Activated CD8-positive, alpha-beta memory T cell treated with anti-CD3 and anti-CD28 coated beads, Interleukin-2, amount 10 ng/mL, durations not matched to agents 7 days and 5 days (primary cell): Measurements from ENCODE around the gene TRIM31. TPM values are rescaled to one million over a fixed set of nuclear protein-coding genes. Genes with fewer than 3 reads are reported as not detected.

Source experiments
- ATAC-seq: fragments of 150-1000 bp; cut with Tn5 transposase; one replicate; pipeline ENCODE4 v1.10.0; 2021; ENCODE audit warnings: moderate library complexity
- CTCF ChIA-PET: fragments of 350-600 bp; sonication (Branson Sonifier 250); formaldehyde crosslinking; loops from one replicate; lab custom pipeline; 2021; ENCODE audit warnings: antibody characterized with exemption; lab: Charles Lee
- DNase-seq: peaks from one replicate; pipeline ENCODE4 v3.0.0-alpha.2; 2020
- H3K27ac Mint-ChIP-seq: one replicate; pipeline ENCODE4 v1.8.0; 2021; ENCODE audit warnings: mild to moderate bottlenecking, mixed read lengths
- H3K27me3 Mint-ChIP-seq: one replicate; pipeline ENCODE4 v1.8.0; 2021; ENCODE audit warnings: mixed read lengths
- H3K36me3 Mint-ChIP-seq: one replicate; pipeline ENCODE4 v1.8.0; 2021; ENCODE audit warnings: mild to moderate bottlenecking, mixed read lengths
- H3K4me1 Mint-ChIP-seq: one replicate; pipeline ENCODE4 v1.8.0; 2021; ENCODE audit warnings: mixed read lengths
- H3K4me3 Mint-ChIP-seq: one replicate; pipeline ENCODE4 v1.8.0; 2021; ENCODE audit warnings: mild to moderate bottlenecking, moderate library complexity, mixed read lengths
- H3K9me3 Mint-ChIP-seq: one replicate; pipeline ENCODE4 v1.8.0; 2022; ENCODE audit warnings: low read depth, mixed read lengths
- total RNA-seq, 2 experiments: library from RNA; stranded (reverse); gene quantifications; one replicate each; pipeline ENCODE4 v1.2.3, GENCODE V29; 2021

Gene TRIM31
- total RNA-seq, 2 experiments from 2014 or later = not detected

DNA sequence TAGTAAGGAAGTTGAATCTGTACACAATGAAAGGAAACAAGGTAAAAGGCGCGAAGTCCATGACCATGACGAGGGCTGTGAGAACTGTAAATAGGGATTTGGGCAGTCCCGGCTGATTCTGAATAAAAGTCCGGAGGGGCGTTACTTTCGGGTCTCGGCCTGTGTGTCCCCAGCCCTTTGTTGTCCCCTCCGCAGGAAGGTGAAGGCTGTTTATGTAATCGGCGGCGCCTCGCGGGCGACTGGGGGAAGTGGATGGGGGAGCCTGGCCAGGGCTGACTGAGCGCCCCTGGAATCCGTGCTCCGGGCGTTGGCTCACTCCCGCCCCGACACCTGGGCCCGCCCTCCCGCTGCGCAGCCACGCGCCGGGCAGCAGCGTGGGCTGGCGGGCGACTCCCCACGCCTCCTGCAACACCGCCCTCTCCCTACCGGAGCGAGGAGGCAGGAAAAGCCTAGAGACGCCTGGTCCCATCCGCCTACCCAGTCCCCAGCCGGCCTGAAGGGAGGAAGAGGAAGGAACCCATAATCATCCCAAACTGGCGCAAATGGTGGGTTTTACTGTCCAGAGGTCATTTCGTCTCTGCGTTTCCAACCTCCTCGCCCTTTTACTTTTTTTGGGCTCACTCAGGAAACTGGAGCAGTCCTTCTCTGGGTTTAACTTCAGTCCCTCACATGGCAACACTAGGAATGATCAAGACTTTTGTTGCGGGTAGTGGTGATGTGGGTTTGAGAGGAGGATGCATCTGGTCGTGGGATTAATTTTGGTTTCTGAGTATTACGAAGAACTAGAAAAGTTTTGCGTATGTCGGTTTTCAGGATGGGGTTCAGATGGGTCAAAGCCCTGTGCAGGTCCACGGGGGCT is 12.1 kb downstream of the TRIM31 start:
- H3K27me3 Mint-ChIP-seq = peaks cover 76% of the 10 kb centered on the region
- ATAC-seq (peak; percentile 18), DNase-seq (no peak)
- H3K9me3 Mint-ChIP-seq = no peaks in the 10 kb centered on the region
- CTCF ChIA-PET = interaction anchor here (0.9 to 5.6 kb wide), 9 partner anchors 25 to 214 kb away, joined by 3 to 234 read pairs (median 4); partner anchors contain the start of genes POLR1H, PPP1R11, TRIM26 and TRIM40
- peaks cover 2% of the 10 kb centered on the region for H3K36me3 Mint-ChIP-seq
- H3K4me3 Mint-ChIP-seq = peak overlapping the region; percentile 60
- H3K4me1 Mint-ChIP-seq = peaks cover 37% of the 10 kb centered on the region
- H3K27ac Mint-ChIP-seq = no peak overlapping the region

DNA sequence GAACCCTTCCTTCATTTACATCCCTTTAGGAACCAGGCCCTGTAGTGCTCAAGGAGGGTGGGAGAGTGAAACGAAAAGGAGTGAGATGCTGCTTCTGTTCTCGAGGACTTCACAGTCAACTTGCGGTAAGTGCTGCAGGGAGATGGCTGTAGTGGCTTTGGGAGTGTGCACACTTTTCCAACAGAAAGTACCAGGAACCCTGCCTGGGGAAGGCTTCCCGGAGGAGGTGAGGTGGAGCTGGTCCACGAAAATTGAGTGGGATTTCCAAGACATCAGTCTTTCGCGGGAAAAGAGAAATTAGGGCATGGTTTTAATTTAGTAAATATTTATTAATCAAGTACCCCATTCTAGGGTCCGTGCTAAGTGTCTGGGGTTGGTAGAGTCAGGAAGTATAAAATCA is 12.7 kb downstream of the TRIM31 start:
- Mint-ChIP-seq H3K4me1 (peaks cover 37% of the 10 kb centered on the region), H3K9me3 (no peaks in the 10 kb centered on the region), H3K4me3 (peak overlapping the region; percentile 13), H3K36me3 (peaks cover 2% of the 10 kb centered on the region), H3K27ac (no peak overlapping the region), H3K27me3 (peaks cover 81% of the 10 kb centered on the region)
- CTCF ChIA-PET = no interaction called here
- DNase-seq (no peak), ATAC-seq (no peak)

GRCh38 chr6:30097902-30098768 is 14.8 kb downstream of the TRIM31 start:
- no peak overlapping the region for H3K4me3 Mint-ChIP-seq
- ATAC-seq = no peak
- H3K27me3 Mint-ChIP-seq = peaks cover 82% of the 10 kb centered on the region
- H3K4me1 Mint-ChIP-seq = peaks cover 31% of the 10 kb centered on the region
- CTCF ChIA-PET = interaction anchor here (0.9 to 2.7 kb wide), 2 partner anchors 33 to 37 kb away, joined by 4 to 11 read pairs; no protein-coding TSS in a partner anchor
- no peak overlapping the region for H3K27ac Mint-ChIP-seq
- peaks cover 2% of the 10 kb centered on the region for H3K36me3 Mint-ChIP-seq
- no peak for DNase-seq
- H3K9me3 Mint-ChIP-seq = no peaks in the 10 kb centered on the region

DNA sequence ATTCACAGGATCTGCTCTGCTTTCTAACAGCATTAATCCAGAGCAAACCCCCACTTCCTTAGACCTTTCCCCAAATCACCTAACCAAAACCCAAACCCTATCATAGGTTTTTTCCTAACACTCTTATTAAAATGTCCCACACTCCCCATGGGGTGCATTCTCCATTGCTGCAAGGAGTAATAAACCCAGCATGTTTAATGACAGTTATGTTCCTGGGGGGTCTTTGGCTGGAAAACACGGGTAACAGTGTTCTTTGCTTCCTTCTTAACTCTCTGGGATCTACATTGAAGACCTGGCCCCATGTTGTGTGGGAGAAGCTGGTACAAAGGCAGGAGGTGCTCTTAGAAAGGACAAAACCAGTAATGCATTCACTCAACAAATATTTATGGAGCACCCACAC is 16.1 kb downstream of the TRIM31 start:
- CTCF ChIA-PET = interaction anchor here (0.8 to 2.7 kb wide), 2 partner anchors 34 to 73 kb away, joined by 3 to 11 read pairs; no protein-coding TSS in a partner anchor
- Mint-ChIP-seq H3K27me3 (peaks cover 90% of the 10 kb centered on the region), H3K4me3 (no peak overlapping the region), H3K27ac (no peak overlapping the region), H3K36me3 (peaks cover 3% of the 10 kb centered on the region), H3K4me1 (peaks cover 23% of the 10 kb centered on the region), H3K9me3 (no peaks in the 10 kb centered on the region)
- DNase-seq (no peak), ATAC-seq (no peak)

DNA sequence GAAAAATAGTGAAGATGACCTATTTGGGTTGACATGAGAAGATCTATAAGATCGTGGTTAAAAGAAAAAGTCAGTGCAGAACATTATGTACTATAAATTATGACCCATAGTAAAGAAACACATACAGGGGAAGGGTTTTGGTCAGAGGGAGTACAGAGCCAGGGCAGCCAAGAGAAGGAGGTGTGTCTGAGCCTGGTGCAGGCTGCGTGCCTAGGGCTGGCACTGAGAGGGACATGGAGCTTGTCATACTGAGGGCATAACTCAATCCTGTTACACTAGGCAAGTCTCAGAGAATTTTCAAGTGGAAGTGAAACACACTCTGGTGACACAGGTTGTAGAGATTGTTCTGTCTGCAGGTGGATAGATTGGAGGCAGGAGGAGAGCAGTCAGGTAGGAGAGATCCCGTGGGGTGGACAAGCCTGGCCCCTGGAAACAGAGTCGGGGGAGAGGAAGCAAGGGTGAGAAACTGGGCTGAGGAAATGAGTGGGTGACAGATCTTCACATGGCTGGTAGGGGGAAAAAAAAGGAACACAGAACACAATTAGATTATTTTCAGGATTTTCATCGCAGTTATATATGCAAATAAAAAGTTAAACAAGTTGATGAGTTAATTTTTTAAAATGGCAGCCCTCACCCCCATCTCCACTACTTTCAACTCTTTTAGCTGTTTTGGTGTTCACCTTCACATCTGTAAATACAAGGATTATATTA is 18.8 kb downstream of the TRIM31 start:
- Mint-ChIP-seq H3K36me3 (peaks cover 3% of the 10 kb centered on the region), H3K27me3 (peaks cover 88% of the 10 kb centered on the region), H3K4me1 (peaks cover 3% of the 10 kb centered on the region), H3K9me3 (no peaks in the 10 kb centered on the region), H3K4me3 (no peak overlapping the region), H3K27ac (no peak overlapping the region)
- ATAC-seq (no peak), DNase-seq (no peak)
- CTCF ChIA-PET = interaction anchor here (2.3 kb wide), 1 partner anchor 9 kb away, joined by 10 read pairs; no protein-coding TSS in a partner anchor

DNA sequence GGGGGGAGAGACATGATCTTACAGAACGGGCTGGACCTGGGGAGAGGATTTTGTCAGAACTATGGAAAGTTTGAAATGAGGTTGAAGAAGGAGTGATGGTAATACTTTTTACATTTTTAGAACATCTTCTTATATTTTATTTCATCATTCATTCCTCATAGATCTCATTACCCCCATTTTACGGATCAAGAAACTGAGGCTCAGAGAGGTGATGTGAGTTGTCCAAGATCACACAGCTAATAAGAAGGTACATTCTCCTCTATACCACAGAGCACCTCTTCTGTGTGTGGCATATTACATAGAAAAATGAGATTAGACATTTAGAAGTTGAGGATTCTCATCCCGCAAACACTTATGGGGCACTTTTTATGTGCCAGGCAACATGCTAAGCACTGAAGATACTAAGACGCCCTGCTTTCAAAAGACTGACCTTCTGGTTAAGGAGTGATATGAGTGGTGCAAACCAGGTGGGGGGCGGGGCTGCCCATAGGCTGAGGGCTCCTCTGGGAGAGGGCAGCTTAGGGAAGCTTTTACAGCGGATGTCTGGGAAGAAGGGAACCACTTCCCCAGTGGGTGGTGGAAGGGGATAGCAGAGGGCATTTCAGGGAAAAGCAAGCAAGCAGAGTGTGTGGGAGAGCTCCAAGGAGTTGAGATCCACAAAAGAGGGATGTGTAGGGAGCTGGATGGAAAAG is 19.9 kb downstream of the TRIM31 start:
- Mint-ChIP-seq H3K27ac (no peak overlapping the region), H3K27me3 (peaks cover 81% of the 10 kb centered on the region), H3K4me3 (no peak overlapping the region), H3K9me3 (no peaks in the 10 kb centered on the region), H3K36me3 (peaks cover 3% of the 10 kb centered on the region), H3K4me1 (peaks cover 3% of the 10 kb centered on the region)
- CTCF ChIA-PET = interaction anchor here (0.7 to 2.3 kb wide), 2 partner anchors 10 to 405 kb away, joined by 3 to 10 read pairs; no protein-coding TSS in a partner anchor
- ATAC-seq (no peak), DNase-seq (no peak)

- peaks cover 80% of the 10 kb centered on the region for H3K27me3 Mint-ChIP-seq
- ATAC-seq = no peak
- peaks cover 1% of the 10 kb centered on the region for H3K36me3 Mint-ChIP-seq
- H3K27ac Mint-ChIP-seq = no peak overlapping the region
- DNase-seq = no peak
- no peak overlapping the region for H3K4me3 Mint-ChIP-seq
- CTCF ChIA-PET = interaction anchor here (0.7 to 2.9 kb wide), 3 partner anchors 11 to 404 kb away, joined by 3 to 12 read pairs (median 4); no protein-coding TSS in a partner anchor
- H3K9me3 Mint-ChIP-seq = no peaks in the 10 kb centered on the region
- no peaks in the 10 kb centered on the region for H3K4me1 Mint-ChIP-seq
These were observed 21.1 kb downstream of the TRIM31 start for GRCh38 chr6:30091577-30092381.

- H3K27me3 Mint-ChIP-seq = peaks cover 62% of the 10 kb centered on the region
These were observed 25.0 kb downstream of the TRIM31 start for GRCh38 chr6:30087876-30088275.

GRCh38 chr6:30077218-30077617 is 35.7 kb downstream of the TRIM31 start:
- Mint-ChIP-seq H3K36me3 (no peaks in the 10 kb centered on the region), H3K27me3 (peaks cover 75% of the 10 kb centered on the region), H3K4me3 (no peak overlapping the region), H3K9me3 (peaks cover 2% of the 10 kb centered on the region), H3K27ac (peak overlapping the region; percentile 9), H3K4me1 (peaks cover 32% of the 10 kb centered on the region)
- ATAC-seq = peak; percentile 54
- peak; percentile 66 for DNase-seq
- CTCF ChIA-PET = interaction anchor here (1.2 to 2.8 kb wide), 3 partner anchors 26 to 427 kb away, joined by 3 to 17 read pairs (median 12); no protein-coding TSS in a partner anchor

More at GRCh38 chr6:30087876-30088275, 25.0 kb downstream of the TRIM31 start:
- H3K36me3 Mint-ChIP-seq = peaks cover 1% of the 10 kb centered on the region
- DNase-seq (no peak), ATAC-seq (no peak)
- no peaks in the 10 kb centered on the region for H3K9me3 Mint-ChIP-seq
- H3K4me3 Mint-ChIP-seq = no peak overlapping the region
- CTCF ChIA-PET = interaction anchor here (1.5 to 2.7 kb wide), 3 partner anchors 9 to 43 kb away, joined by 4 to 13 read pairs (median 7); no protein-coding TSS in a partner anchor
- no peak overlapping the region for H3K27ac Mint-ChIP-seq
- no peaks in the 10 kb centered on the region for H3K4me1 Mint-ChIP-seq

GRCh38 chr6:30075790-30076732 is 36.8 kb downstream of the TRIM31 start:
- Mint-ChIP-seq H3K36me3 (peaks cover 4% of the 10 kb centered on the region), H3K9me3 (peaks cover 2% of the 10 kb centered on the region), H3K4me1 (peaks cover 39% of the 10 kb centered on the region), H3K27me3 (peaks cover 84% of the 10 kb centered on the region), H3K27ac (no peak overlapping the region), H3K4me3 (no peak overlapping the region)
- CTCF ChIA-PET = interaction anchor here (2.2 to 2.8 kb wide), 3 partner anchors 27 to 55 kb away, joined by 8 to 17 read pairs (median 8); no protein-coding TSS in a partner anchor
- no peak for ATAC-seq
- DNase-seq = no peak
